H4 (cell line): Measurements from ENCODE around the gene MGAT4B. TPM values are rescaled to one million over a fixed set of nuclear protein-coding genes. Genes with fewer than 3 reads are reported as not detected.

Experiments
- DNase-seq: peaks from one replicate; pipeline ENCODE4 v3.0.0-alpha.2; 2015; ENCODE audit warnings: low spot score
- total RNA-seq: library from RNA; depleted of rRNA; stranded (reverse); fragments of >200 nt; shearing (Covaris generic); gene quantifications from 2 replicates; pipeline ENCODE4 v1.2.3, GENCODE V29; 2014

The MGAT4B gene
- total RNA-seq, 1 experiment from 2014 or later, result 160 TPM

DNA sequence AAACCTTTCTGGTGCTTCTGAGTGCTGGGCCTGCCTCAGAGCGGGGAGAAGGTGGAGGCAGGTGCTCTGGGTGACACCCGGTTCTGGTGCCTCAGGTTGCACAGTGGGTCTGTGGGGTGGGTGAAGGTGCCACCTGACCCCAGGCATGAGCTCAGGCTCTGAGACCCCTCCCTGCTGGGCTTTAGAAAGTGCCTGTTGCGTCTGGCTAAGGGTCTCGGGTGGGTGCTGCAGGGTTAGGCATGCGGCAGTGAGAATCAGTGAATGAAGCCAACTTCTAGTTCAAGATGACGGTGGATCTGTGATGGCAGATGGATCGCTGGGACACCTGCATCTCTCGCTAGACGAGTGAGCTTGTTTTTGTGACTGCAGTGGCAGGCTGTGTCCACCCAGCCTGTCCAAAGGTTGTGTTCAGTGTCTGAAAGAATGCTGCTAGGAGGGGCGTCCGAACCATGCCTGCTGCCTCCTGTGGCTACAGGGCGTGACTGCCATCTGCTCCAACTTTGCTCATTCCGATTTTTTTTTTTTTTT, 19.1 kb upstream of the MGAT4B start:
- DNase-seq, result no peak

DNA sequence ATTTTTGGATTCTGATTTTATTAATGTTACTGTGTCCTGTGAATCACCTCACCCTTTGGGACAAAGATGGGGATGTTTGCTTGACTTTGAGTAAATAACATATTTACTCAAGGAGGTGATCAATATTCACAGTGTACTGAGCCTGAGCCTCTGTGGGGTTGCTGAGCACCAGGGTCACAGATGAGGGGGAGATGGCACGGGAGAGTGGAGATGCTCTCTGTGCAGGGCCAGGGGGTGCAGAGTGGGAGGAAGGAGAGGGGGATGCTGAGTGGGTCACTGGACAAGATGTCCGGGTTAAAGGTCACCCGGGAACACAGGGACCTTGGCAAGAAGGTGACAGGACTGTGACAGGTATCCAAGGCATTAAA, 18.1 kb upstream of the MGAT4B start:
- DNase-seq, result no peak

DNA sequence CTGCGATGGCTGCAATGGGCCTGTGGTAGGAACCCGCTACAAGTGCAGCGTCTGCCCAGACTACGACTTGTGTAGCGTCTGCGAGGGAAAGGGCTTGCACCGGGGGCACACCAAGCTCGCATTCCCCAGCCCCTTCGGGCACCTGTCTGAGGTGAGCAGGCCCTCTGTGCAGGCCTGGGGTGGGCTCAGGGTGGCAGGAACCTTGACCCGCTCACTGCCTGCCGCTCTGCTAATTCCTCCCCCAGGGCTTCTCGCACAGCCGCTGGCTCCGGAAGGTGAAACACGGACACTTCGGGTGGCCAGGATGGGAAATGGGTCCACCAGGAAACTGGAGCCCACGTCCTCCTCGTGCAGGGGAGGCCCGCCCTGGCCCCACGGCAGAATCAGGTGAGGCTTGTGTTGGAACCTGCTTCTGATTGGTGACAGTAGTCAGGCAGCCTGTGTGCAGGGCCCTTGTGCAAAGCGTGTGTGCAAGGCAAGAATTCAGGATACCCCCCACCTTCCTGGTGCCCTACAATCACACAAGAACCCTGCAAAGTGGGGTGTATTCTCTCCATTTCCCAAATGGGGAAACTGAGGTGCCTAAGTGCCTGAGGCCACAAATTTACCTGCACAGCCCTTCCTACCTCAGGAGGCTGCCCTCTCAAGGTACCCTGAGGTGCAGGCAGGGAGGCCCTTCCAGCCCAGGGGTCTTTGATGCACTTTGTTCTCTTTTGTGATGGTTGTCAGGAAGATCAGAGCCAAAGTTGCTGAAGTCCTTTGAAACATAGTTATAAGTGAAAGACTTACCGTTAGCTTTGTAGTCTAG, 17.5 kb upstream of the MGAT4B start:
- DNase-seq, result no peak

DNA sequence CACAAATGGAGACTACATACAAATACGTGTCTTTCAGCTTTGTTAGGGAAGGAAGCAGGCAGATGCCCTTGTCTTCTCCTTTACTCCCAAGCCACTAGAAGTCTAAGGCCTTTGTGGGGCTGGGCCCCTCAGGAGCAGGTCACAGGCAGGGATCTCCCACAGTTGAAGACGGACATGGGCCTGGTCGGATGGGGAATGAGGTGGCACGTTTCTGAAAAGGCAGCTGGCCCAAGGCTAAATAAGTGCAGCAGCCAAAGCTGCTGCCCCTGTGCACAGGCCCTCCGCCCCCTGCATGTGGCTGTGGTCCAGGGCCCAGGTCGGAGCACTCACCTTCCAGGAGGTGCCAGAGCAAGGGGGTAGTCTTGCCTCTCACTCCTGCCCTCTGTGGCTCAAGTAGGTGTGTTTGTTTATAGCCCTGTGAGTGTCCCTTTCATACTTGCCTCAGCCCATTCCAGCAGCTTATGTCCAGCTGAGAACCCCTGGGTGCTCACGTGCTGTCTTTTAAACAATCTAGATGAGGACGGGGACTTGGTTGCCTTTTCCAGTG, 15.9 kb upstream of the MGAT4B start:
- DNase-seq, result no peak

- DNase-seq, result no peak
These were observed 15.4 kb upstream of the MGAT4B start for GRCh38 chr5:179822059-179822432.

DNA sequence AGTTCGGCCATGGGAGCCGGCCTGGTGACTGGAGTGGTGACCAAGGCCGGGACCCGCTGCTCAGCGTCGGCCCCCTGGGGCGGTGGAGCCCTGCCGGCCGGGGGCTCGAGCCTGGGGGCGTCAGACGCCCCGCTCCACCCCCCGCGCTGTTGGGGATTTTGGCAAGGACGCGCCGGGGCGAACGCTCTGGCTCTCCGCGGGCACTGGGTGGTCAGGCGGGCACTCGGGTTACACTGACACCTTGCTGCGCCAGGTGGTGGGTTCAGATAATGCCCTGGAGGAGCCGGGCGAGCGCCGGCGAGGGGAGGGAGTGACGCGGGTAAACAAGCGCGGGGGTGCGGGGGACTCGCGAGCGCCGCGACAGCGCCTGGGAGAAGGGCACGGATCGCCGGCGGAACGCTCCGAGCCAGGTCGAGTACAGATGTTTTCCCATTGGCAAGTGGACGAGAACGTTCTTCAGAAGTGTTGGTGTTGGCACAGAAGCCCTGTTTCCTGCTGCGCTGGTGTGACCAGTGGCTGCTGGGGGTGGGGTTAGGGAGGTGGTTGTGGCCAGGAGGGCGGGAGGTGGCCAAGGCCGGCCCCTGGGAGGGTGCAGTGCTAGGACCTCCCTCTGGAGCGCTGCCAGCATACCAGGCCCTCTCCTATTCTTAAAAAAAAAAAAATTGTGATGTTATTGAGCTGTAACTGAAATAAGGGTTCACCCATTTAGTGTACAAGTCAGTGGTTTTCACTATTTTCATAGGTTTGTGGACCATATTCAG, 14.8 kb upstream of the MGAT4B start:
- peak; percentile 97 for DNase-seq

DNA sequence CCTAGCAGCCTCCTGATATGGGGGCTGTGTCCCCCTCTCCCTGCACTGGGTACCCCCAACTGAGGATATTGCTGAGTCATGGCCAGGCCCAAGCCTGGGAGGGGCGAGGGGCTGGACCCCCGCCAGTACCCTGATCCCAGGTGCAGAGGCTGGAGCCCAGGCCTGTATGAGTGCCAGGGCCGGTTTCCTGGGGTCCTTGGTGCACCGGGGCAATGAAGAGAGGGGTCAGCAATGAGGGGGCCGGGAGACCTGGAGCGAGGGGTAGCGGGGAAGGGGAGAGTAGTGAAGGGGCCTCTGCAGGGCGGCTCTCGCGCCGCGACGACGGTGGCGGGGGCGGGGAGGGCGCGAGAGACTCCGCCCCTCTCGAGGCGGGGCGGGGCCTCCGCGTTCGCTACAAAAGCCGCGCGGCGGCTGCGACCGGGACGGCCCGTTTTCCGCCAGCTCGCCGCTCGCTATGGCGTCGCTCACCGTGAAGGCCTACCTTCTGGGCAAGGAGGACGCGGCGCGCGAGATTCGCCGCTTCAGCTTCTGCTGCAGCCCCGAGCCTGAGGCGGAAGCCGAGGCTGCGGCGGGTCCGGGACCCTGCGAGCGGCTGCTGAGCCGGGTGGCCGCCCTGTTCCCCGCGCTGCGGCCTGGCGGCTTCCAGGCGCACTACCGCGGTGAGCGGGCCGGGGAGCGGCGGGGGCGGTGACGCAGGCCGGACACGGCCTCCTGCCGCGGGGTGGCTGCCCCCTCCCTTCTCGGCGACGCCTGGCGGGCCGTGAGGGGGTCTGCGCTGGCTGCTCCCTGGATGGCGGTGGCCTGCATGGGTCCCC, 14.0 kb upstream of the MGAT4B start, which contains the start of gene SQSTM1:
Gene SQSTM1 (plus strand): TSS at position 423 of the 815 bp plus-strand sequence. CDS start 32 bp downstream, at position 455.
- peak; percentile 86 for DNase-seq

DNA sequence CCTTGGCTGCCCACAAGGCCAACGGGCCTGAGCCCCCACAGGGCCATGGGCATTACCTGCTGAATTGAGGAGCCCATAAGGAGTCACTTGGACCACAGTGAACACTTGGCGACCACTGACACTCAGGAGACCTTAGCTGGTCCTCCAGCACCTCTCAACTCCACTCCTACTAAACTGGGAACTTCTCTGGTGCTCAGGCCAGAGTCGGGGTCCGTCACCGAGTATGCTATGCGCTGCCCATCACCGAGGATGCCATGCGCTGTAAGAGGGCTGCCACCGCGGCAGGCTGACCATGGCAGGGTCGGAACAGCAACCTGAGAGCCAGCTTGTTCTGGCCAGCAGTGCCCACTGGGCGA, 13.4 kb upstream of the MGAT4B start:
- DNase-seq, result no peak

- DNase-seq, result peak; percentile 93
These were observed 12.8 kb upstream of the MGAT4B start for GRCh38 chr5:179819296-179820126.

- peak; percentile 98 for DNase-seq
These were observed 12.2 kb upstream of the MGAT4B start for GRCh38 chr5:179818746-179819295.

DNA sequence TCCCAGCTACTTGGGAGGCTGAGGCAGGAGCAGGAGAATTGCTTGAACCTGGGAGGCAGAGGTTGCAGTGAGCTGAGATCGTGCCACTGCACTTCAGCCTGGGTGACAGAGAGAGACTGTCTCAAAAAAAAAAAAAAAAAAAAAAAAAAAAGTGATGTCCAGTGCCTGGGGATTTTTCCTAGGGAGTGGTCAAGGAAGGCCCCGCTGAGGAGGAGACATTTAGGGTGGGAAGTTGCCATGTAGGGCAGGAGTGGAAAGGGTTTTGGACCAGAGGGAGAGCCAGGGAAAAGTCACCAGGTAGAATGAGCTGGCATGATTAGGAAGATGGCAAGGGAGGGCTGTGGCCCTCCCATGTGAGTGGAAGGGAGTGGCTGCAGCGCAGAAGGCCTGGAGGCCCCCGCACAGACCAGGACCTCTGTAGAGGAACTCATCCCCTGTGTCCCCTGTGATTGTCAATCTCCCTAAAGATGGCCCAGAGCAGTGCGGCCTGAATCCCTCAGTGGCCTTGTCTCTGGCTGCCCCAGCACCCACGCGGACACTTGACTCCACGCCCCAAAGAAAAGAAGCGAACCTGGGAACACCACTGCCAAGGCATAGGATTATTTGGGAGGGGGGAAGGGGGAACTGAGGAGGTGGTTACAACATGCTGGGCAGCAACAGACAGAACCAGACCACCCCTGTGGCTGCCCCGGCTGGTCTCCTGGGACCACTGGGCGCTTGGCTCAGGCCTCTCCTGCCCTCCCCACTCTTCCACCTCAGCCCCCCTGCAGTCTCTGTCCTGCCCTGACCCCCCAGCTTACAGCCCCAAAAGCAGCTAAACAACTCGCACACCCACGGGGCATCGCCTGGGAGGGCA, 11.5 kb upstream of the MGAT4B start:
- no peak for DNase-seq

DNA sequence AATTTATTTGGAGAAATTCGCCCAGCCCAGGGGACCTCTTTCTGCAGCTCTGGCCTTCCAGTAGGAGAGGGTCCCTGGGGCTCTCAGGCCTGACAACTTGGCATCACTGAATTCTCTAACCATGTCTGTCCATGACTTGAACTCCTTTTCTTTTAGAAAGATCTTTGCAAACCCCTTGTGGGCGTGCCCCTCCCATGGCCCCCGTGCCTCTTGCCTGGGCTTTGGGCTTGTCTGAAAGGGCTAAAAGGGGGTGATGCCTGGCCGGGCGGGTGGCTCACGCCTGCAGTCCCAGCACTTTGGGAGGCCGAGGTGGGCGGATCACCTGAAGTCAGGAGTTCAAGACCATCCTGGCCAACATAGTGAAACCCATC, 10.8 kb upstream of the MGAT4B start:
- DNase-seq, result no peak

DNA sequence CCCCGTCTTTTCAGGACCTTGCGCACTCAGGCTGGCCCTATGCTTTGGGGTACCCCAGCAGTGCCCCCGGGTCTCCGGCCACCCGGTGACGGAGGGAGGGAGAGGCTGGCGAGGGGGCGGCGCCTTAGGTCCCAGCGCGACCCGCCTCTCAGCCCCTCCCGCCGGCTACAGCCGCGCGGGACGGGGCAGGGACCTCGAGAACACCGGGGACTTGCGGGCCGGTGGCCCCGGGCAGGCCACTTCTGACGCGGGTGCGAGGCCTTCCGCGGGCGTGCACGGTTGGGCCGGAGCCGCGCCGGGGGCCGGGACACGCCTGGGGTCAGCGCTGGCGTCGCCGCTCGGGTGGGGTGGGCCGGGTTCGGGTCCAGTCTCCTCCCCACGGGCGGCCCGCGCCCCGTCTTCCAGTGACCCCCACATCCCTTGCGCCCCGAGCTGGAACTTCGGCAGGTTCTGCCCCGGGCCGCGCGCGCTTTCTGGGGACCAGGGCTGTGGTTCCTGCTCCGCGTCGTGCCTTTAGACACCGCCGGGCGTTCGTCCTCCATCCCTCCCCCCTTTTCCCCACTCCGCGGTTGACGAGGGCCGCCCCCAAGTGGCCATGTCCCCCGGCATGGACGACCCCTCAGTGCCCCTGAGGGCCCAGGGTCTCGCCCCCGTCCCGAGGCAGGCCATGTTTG, 10.3 kb upstream of the MGAT4B start:
- no peak for DNase-seq

GRCh38 chr5:179816401-179816795, 9.7 kb upstream of the MGAT4B start:
- DNase-seq, result no peak

GRCh38 chr5:179815491-179816249, 9.0 kb upstream of the MGAT4B start:
- DNase-seq, result no peak

- DNase-seq, result no peak
These were observed 7.4 kb upstream of the MGAT4B start for GRCh38 chr5:179814090-179814489.

DNA sequence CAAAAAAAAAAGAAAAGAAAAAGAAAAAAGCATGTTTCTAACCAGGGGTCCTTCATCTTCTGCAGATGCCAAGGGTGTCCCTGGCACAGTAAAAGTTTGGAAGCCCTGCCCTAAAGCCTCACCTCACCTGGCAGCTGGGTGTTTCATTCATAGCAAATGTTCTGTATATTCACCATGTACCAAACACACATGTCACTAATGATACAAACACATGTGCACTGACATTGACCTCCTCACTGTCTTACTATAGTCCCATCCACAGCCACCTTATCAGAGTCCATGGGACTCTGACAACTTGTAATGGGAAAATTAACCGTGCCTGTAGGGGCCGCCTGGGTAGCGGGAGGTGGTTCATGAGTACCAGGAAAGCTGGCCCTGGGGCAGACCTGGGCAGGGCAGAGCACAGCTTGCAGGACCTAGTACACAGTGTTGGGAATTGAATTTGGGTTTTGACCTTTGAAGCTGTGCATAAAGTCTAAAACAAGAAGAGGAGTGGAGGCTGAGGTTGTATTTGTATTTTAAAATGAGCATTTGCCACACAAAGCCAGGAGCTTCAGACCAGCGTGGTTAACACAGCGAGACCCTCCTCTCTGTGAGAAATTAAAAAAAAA, 6.4 kb upstream of the MGAT4B start:
- DNase-seq, result no peak
